Measurements from ENCODE around the gene CD74. TPM values are rescaled to one million over a fixed set of nuclear protein-coding genes. Genes with fewer than 3 reads are reported as not detected.

CD74 gene
- total RNA-seq, 3 donors from 2014 or later = 382 to 393 (median 392) TPM

DNA sequence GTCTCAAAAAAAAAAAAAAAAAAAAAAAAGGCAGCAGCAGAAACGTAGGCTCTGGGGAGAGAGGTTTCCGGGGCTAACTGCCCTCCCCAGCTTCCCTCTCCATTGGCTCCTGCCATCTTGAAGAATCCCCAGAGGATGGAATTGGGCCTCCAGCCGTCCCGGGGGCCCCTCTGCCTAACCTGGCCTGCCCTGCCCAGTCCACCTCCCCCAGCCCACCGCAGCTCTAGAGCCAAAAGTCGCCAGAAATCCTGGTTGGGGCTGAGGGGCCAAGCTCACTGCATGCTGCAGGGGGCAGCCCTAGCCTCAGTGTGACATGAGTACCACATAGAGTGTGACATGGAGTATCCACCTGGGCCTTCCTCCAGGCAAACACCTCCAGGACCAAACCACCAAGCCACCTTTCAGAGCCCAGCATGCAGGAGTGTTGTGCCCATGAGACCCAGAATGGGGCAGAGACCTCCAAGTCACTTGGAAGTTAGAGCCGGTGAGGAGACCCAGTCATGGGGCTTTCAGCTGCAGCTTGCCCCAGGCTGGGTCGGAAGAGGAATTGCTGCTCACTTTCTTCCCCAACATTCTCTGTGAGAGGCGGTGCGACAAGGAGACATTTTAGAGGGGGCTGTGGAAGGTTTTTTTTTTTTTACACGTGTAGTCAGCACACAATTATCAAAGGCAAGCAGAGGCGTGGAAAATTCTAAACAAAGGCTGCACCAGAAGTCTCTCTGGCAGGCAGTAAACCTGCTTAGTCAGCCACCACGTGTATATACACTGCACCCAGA is 17.6 kb downstream of the CD74 start:
- DNase-seq (ENCODE audit: low spot score in 2 of 2) = no peak
- TF ChIP-seq, protein P1, sequence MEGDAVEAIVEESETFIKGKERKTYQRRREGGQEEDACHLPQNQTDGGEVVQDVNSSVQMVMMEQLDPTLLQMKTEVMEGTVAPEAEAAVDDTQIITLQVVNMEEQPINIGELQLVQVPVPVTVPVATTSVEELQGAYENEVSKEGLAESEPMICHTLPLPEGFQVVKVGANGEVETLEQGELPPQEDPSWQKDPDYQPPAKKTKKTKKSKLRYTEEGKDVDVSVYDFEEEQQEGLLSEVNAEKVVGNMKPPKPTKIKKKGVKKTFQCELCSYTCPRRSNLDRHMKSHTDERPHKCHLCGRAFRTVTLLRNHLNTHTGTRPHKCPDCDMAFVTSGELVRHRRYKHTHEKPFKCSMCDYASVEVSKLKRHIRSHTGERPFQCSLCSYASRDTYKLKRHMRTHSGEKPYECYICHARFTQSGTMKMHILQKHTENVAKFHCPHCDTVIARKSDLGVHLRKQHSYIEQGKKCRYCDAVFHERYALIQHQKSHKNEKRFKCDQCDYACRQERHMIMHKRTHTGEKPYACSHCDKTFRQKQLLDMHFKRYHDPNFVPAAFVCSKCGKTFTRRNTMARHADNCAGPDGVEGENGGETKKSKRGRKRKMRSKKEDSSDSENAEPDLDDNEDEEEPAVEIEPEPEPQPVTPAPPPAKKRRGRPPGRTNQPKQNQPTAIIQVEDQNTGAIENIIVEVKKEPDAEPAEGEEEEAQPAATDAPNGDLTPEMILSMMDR (IDR thresholded peaks at IDR 0.05) = no peak
- TF ChIP-seq POLR2AphosphoS5 (IDR thresholded peaks at IDR 0.05) = no peak
- TF ChIP-seq POLR2A (IDR thresholded peaks at IDR 0.05) = no peak
- no peak overlapping the region for H3K27ac ChIP-seq
- no peak overlapping the region for H3K4me3 ChIP-seq
- no peaks in the 10 kb centered on the region for H3K9me3 ChIP-seq
- intact Hi-C loops (cut with DNase I; ENCODE audit: low total_unique reads) = no loop called here
- no peaks in the 10 kb centered on the region for H3K27me3 ChIP-seq
- H3K4me1 ChIP-seq = no peaks in the 10 kb centered on the region
- H3K36me3 ChIP-seq = peaks cover 25% of the 10 kb centered on the region

DNA sequence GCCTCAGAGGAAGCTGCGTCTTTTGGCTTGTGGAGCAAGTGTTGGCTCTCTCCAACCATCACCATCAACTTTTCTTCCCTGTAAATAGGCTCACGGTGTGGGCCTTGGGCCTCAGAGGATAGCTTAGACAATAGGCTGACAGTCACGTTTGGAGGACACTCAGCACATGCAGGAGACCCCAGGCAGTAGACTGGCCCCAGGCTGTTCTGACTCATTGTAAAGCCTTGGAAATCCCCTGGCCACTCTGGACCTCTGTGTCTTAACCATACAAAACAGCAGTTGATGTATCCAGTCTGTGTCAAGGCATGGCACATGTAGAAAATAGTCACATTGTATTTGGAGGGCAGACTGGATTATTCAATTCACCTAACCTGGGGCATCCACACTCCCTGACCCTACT is 18.6 kb downstream of the CD74 start:
- H3K4me1 ChIP-seq = no peaks in the 10 kb centered on the region
- intact Hi-C loops (cut with DNase I; ENCODE audit: low total_unique reads) = no loop called here
- DNase-seq (ENCODE audit: low spot score in 2 of 2) = no peak
- no peak overlapping the region for H3K4me3 ChIP-seq
- H3K36me3 ChIP-seq = peaks cover 29% of the 10 kb centered on the region
- H3K27ac ChIP-seq = no peak overlapping the region
- no peaks in the 10 kb centered on the region for H3K9me3 ChIP-seq
- H3K27me3 ChIP-seq = no peaks in the 10 kb centered on the region
- TF ChIP-seq POLR2AphosphoS5 (IDR thresholded peaks at IDR 0.05) = no peak
- TF ChIP-seq, protein P1 (IDR thresholded peaks at IDR 0.05) = no peak
- no peak for TF ChIP-seq POLR2A (IDR thresholded peaks at IDR 0.05)

DNA sequence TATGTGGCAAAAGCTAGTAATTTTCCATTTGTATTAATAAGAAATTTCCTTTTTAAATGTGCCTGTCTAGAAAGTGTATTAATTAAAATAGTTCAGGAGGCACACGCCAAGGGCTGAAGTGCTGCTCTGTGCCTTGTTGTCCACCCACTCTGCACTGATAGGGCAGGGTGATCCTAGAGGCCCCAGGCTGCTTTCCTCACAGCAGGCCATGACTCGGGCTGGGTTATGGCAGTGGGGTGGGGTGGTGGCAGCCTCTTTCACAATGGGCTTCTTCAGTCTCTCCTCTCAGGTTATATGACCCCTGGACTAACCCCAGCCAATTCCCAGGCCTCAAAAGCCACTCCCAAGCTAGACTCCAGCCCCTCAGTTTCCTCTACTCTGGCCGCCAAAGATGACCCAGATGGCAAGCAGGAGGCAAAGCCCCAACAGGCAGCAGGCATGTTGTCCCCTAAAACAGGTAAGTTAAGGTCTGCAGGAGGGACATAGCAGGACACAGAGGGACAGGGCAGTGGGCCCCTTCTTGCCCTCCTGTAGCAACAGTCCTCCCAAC is 19.5 kb downstream of the CD74 start:
- Histone ChIP-seq H3K4me1 (no peaks in the 10 kb centered on the region), H3K36me3 (peaks cover 21% of the 10 kb centered on the region), H3K9me3 (no peaks in the 10 kb centered on the region), H3K4me3 (no peak overlapping the region), H3K27ac (no peak overlapping the region), H3K27me3 (no peaks in the 10 kb centered on the region)
- intact Hi-C loops (cut with DNase I; ENCODE audit: low total_unique reads) = loop anchor here (2.0 kb wide), 1 partner anchor 60 kb away; no protein-coding TSS in a partner anchor
- TF ChIP-seq POLR2AphosphoS5 (IDR thresholded peaks at IDR 0.05) (no peak), POLR2A (IDR thresholded peaks at IDR 0.05) (no peak)
- TF ChIP-seq, protein P1 (IDR thresholded peaks at IDR 0.05) = no peak
- no peak for DNase-seq (ENCODE audit: low spot score in 2 of 2)

DNA sequence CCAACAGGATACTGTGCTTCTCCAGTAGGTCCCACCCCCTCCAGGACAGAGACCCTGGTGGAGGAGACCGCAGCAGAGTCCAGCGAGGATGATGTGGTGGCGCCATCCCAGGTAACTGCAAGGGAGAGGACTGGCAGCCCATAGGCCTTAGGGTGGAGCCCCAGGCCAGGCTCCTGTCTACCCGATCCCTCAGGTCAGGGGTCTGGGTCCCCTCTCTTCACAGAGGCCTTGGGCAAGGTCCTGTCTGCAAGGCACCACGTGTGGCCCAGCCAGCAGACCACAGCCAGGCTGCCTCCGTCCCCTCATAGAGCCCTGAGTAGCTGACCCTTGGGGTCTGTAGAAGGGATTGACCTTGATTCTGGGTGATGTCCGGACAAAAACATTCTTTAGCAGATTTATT is 20.0 kb downstream of the CD74 start:
- no peak for DNase-seq (ENCODE audit: low spot score in 2 of 2)
- Histone ChIP-seq H3K4me3 (no peak overlapping the region), H3K4me1 (no peaks in the 10 kb centered on the region), H3K36me3 (peaks cover 20% of the 10 kb centered on the region), H3K27ac (no peak overlapping the region), H3K9me3 (no peaks in the 10 kb centered on the region), H3K27me3 (no peaks in the 10 kb centered on the region)
- intact Hi-C loops (cut with DNase I; ENCODE audit: low total_unique reads) = loop anchor here (2.0 kb wide), 1 partner anchor 60 kb away; no protein-coding TSS in a partner anchor
- no peak for TF ChIP-seq POLR2A (IDR thresholded peaks at IDR 0.05)
- TF ChIP-seq, protein P1 (IDR thresholded peaks at IDR 0.05) = no peak
- no peak for TF ChIP-seq POLR2AphosphoS5 (IDR thresholded peaks at IDR 0.05)

DNA sequence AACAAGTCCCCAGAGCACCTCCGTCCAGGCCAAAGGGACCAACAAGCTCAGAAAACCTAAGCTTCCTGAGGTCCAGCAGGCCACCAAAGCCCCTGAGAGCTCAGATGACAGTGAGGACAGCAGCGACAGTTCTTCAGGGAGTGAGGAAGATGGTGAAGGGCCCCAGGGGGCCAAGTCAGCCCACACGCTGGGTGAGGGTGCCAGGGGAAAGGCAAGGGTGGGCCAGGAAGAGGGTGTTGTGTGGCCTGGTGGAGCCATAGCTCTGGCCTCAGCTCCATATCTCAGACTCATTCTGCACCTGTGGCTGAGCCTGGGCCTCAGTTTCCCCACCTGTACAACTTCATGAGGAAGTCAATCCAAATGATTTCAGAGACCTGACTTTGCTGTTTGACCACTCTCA is 20.7 kb downstream of the CD74 start:
- no peaks in the 10 kb centered on the region for H3K4me1 ChIP-seq
- H3K4me3 ChIP-seq = no peak overlapping the region
- H3K27ac ChIP-seq = no peak overlapping the region
- intact Hi-C loops (cut with DNase I; ENCODE audit: low total_unique reads) = loop anchor here (2.0 kb wide), 1 partner anchor 61 kb away; no protein-coding TSS in a partner anchor
- H3K27me3 ChIP-seq = no peaks in the 10 kb centered on the region
- TF ChIP-seq POLR2AphosphoS5 (IDR thresholded peaks at IDR 0.05) (no peak), POLR2A (IDR thresholded peaks at IDR 0.05) (no peak)
- TF ChIP-seq, protein P1 (IDR thresholded peaks at IDR 0.05) = no peak
- no peaks in the 10 kb centered on the region for H3K9me3 ChIP-seq
- H3K36me3 ChIP-seq = peaks cover 20% of the 10 kb centered on the region
- DNase-seq (ENCODE audit: low spot score in 2 of 2) = no peak

Data from breast epithelium (tissue), 4 donors.